Measurements from ENCODE around the gene IL17B. TPM values are rescaled to one million over a fixed set of nuclear protein-coding genes. Genes with fewer than 3 reads are reported as not detected.

The IL17B gene
- total and polyA plus RNA-seq, 9 of the 15 experiments (the other 6 are each of a cell fraction or from before 2014, with no cell fraction given) = 0.28 to 2.6 (median 0.53) TPM; not detected in 2

DNA sequence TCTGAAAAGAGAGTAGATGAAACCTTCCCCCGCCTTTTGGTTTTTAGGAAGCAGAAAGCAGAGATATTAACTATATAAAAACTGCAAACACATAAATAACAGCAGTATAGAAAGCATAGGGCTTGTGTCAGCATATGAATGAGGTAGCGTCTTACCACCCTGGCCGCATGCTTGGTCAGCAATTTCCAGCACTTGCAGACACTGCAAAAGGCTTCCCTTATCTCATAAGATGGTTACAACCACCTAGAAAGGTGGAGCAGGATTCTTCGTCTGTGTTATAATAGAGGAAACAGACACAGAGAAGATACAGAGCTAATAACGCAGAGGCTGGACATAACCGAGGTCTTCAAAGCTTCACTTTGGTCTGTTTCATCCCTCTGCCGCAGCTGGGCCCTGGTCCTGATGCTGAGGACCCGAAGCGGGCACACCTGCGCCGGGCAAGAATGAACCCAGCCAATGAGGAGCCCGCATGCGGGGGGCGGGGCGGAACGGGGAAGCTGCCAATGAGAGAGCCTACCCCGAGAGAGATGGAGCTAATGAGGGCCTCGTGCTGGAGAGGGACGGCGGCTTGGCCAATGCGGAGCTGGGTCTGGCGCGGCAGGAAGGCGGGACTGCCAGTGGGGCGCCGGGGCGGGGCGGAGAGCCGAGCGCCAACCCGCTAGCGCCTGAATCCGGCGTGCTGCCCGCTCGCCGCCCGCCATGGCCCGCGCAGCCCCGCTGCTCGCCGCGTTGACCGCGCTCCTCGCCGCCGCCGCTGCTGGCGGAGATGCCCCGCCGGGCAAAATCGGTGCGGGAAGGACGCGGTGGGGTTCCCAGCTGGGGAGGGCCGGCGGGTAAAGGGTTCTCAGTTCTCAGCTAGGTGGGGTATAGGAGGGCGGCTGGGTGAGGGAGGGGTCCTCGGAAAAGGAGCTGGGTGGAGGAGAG lies 21.5 kb downstream of the IL17B start, which contains the start of gene PCYOX1L (continued):
- TF ChIP-seq, protein P1, sequence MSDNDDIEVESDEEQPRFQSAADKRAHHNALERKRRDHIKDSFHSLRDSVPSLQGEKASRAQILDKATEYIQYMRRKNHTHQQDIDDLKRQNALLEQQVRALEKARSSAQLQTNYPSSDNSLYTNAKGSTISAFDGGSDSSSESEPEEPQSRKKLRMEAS (CRISPR knock-in tag; IDR thresholded peaks at IDR 0.05) = peak; percentile 32; the same call in 1 of the 2 replicates
- no peak for TF ChIP-seq SRSF9 (IDR thresholded peaks at IDR 0.05; ENCODE audit: borderline replicate concordance, low read depth, low read length)
- no peak for TF ChIP-seq NR2C2 (CRISPR knock-in tag; IDR thresholded peaks at IDR 0.05)
- no peak for TF ChIP-seq NR2C2 (tag; IDR thresholded peaks at IDR 0.05)
- TF ChIP-seq STAG1 (CRISPR knock-in tag; IDR thresholded peaks at IDR 0.05; ENCODE audit: borderline replicate concordance) = no peak
- TF ChIP-seq RNF2 (IDR thresholded peaks at IDR 0.05) = no peak
- TF ChIP-seq VEZF1 (CRISPR knock-in tag; IDR thresholded peaks at IDR 0.05) = peak; percentile 99
- no peak for TF ChIP-seq ZNF584 (CRISPR knock-in tag; IDR thresholded peaks at IDR 0.05; ENCODE audit: low read depth)
- TF ChIP-seq, protein P2, sequence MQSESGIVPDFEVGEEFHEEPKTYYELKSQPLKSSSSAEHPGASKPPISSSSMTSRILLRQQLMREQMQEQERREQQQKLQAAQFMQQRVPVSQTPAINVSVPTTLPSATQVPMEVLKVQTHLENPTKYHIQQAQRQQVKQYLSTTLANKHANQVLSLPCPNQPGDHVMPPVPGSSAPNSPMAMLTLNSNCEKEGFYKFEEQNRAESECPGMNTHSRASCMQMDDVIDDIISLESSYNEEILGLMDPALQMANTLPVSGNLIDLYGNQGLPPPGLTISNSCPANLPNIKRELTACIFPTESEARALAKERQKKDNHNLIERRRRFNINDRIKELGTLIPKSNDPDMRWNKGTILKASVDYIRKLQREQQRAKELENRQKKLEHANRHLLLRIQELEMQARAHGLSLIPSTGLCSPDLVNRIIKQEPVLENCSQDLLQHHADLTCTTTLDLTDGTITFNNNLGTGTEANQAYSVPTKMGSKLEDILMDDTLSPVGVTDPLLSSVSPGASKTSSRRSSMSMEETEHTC (IDR thresholded peaks at IDR 0.05) = no peak
- TF ChIP-seq ZZZ3 (IDR thresholded peaks at IDR 0.05) = no peak
- no peak for TF ChIP-seq IRF2 (CRISPR knock-in tag; IDR thresholded peaks at IDR 0.05)
- TF ChIP-seq, protein P3, sequence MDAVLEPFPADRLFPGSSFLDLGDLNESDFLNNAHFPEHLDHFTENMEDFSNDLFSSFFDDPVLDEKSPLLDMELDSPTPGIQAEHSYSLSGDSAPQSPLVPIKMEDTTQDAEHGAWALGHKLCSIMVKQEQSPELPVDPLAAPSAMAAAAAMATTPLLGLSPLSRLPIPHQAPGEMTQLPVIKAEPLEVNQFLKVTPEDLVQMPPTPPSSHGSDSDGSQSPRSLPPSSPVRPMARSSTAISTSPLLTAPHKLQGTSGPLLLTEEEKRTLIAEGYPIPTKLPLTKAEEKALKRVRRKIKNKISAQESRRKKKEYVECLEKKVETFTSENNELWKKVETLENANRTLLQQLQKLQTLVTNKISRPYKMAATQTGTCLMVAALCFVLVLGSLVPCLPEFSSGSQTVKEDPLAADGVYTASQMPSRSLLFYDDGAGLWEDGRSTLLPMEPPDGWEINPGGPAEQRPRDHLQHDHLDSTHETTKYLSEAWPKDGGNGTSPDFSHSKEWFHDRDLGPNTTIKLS (IDR thresholded peaks at IDR 0.05; ENCODE audit: borderline replicate concordance, low read depth) = no peak
- no peak for TF ChIP-seq SP1 (CRISPR knock-in tag; IDR thresholded peaks at IDR 0.05)
- TF ChIP-seq ZNF830 (CRISPR knock-in tag; IDR thresholded peaks at IDR 0.05) = no peak
- TF ChIP-seq NKRF (IDR thresholded peaks at IDR 0.05; ENCODE audit: borderline replicate concordance) = no peak
- peak; percentile 98 for TF ChIP-seq MAFG (tag; conservative IDR thresholded peaks at IDR 0.05)
- TF ChIP-seq, protein P4, sequence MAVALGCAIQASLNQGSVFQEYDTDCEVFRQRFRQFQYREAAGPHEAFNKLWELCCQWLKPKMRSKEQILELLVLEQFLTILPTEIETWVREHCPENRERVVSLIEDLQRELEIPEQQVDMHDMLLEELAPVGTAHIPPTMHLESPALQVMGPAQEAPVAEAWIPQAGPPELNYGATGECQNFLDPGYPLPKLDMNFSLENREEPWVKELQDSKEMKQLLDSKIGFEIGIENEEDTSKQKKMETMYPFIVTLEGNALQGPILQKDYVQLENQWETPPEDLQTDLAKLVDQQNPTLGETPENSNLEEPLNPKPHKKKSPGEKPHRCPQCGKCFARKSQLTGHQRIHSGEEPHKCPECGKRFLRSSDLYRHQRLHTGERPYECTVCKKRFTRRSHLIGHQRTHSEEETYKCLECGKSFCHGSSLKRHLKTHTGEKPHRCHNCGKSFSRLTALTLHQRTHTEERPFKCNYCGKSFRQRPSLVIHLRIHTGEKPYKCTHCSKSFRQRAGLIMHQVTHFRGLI (CRISPR knock-in tag; IDR thresholded peaks at IDR 0.05) = no peak
- peak; percentile 63; the same call in 1 of the 2 replicates for TF ChIP-seq FOXM1 (IDR thresholded peaks at IDR 0.05; ENCODE audit: low read depth)
- no peak for TF ChIP-seq FOXM1 (CRISPR knock-in tag; IDR thresholded peaks at IDR 0.05; ENCODE audit: low read depth)
- TF ChIP-seq POLR2A (conservative IDR thresholded peaks at IDR 0.05) = peak; percentile 67

Measured in K562 (cell line).